ENCODE measurements around the gene TLX1. TPM values are rescaled to one million over a fixed set of nuclear protein-coding genes. Genes with fewer than 3 reads are reported as not detected.

Gene TLX1
- total RNA-seq, 1 donor from 2014 or later = not detected

DNA sequence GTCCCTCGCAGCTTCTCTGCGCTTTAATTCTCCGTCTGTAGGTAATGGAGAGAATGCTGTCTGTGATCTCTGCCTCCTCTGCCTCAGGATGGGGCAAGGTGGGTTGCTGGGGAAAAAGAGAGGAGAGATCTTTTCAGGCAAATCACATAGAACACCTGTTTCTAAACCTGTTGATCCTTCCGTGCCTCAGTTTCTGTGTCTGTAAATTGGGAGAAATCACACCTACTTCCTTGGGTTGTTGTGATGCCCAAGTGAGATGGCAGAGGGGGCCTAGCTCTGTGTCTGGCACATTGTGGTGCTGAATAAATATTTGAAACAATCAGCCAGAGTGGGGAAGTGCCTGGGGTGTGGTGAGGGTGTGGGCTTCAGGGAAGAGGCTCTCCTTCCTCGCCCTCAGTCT lies 40.5 kb upstream of the TLX1 start:
- peaks cover 12% of the 10 kb centered on the region for H3K4me1 Mint-ChIP-seq
- TF ChIP-seq, protein P1, sequence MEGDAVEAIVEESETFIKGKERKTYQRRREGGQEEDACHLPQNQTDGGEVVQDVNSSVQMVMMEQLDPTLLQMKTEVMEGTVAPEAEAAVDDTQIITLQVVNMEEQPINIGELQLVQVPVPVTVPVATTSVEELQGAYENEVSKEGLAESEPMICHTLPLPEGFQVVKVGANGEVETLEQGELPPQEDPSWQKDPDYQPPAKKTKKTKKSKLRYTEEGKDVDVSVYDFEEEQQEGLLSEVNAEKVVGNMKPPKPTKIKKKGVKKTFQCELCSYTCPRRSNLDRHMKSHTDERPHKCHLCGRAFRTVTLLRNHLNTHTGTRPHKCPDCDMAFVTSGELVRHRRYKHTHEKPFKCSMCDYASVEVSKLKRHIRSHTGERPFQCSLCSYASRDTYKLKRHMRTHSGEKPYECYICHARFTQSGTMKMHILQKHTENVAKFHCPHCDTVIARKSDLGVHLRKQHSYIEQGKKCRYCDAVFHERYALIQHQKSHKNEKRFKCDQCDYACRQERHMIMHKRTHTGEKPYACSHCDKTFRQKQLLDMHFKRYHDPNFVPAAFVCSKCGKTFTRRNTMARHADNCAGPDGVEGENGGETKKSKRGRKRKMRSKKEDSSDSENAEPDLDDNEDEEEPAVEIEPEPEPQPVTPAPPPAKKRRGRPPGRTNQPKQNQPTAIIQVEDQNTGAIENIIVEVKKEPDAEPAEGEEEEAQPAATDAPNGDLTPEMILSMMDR (IDR thresholded peaks at IDR 0.05; ENCODE audit: unreplicated experiment) = no peak
- H3K36me3 Mint-ChIP-seq = no peaks in the 10 kb centered on the region
- H3K27ac Mint-ChIP-seq = no peak overlapping the region
- no peak overlapping the region for H3K4me3 Mint-ChIP-seq
- DNase-seq (ENCODE audit: low spot score in 2 of 2, unreplicated experiment in 2 of 2) = no peak
- H3K27me3 Mint-ChIP-seq (ENCODE audit: low read depth) = peaks cover 79% of the 10 kb centered on the region
- H3K9me3 Mint-ChIP-seq = no peaks in the 10 kb centered on the region

DNA sequence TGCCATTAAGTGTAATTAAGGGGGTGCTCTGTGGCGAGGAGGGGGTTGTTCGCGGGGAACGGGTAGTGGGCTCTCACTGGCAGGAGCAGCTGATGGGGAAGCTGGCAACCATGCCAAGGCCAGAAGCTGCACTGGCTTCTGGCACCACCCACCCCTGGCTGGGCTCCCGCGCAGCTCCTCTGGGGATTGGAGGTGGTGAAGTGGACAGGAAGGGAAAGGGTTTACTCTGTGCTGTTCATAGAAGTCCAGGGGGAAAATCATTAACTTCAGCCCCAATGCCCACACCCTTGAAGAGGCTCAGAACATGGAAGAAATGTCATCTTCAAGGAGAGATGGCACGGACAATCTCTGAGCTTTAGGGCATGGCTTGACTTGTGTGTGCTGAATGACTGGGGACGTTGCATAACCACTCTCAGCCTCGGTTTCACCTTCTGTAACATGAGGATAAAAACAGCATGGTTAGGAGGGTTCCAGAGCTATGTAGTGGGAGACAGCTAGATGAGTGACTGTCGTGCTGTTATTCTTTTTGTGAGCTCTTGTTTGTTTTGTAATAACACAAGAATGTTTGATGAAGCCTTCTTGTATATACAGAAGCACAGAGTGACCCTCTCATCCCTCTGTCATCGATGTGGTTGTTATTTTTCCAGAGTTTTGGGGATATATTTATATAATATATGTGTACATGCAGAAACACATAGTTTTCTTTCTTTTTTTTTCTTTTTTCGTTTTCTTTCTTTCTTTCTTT lies 39.4 kb upstream of the TLX1 start:
- Mint-ChIP-seq H3K4me3 (no peak overlapping the region), H3K27ac (no peak overlapping the region), H3K36me3 (no peaks in the 10 kb centered on the region), H3K4me1 (peaks cover 14% of the 10 kb centered on the region), H3K27me3 (ENCODE audit: low read depth) (peaks cover 71% of the 10 kb centered on the region), H3K9me3 (no peaks in the 10 kb centered on the region)
- TF ChIP-seq, protein P1 (IDR thresholded peaks at IDR 0.05; ENCODE audit: unreplicated experiment) = no peak
- no peak for DNase-seq (ENCODE audit: low spot score in 2 of 2, unreplicated experiment in 2 of 2)

DNA sequence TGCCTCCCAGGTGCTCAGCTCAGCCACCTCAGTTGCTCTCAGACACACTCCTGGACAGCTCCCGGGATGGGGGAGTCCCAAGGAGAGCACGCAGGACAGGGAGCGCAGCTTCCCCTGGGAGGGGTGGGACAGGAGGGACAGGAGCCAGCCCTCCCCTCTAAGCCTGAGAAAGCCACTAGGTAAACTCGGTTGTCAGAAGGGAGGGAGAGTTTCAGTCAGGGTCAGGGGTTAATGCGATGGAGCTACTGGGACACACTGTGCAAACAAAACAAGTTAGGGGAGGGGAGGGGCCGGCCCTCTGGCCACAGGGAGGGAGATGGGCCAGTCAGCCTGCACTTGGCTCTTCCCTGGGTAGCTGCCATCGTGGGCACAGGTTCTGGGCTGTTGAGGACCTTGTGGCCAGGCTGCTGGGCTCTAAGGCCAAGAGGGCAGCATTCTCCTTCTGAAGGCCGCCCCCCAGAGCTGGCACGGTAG lies 38.2 kb upstream of the TLX1 start:
- TF ChIP-seq, protein P1 (IDR thresholded peaks at IDR 0.05; ENCODE audit: unreplicated experiment) = no peak
- H3K36me3 Mint-ChIP-seq = no peaks in the 10 kb centered on the region
- H3K4me3 Mint-ChIP-seq = no peak overlapping the region
- no peaks in the 10 kb centered on the region for H3K9me3 Mint-ChIP-seq
- no peak for DNase-seq (ENCODE audit: low spot score in 2 of 2, unreplicated experiment in 2 of 2)
- peaks cover 72% of the 10 kb centered on the region for H3K27me3 Mint-ChIP-seq (ENCODE audit: low read depth)
- H3K27ac Mint-ChIP-seq = no peak overlapping the region
- peaks cover 14% of the 10 kb centered on the region for H3K4me1 Mint-ChIP-seq

DNA sequence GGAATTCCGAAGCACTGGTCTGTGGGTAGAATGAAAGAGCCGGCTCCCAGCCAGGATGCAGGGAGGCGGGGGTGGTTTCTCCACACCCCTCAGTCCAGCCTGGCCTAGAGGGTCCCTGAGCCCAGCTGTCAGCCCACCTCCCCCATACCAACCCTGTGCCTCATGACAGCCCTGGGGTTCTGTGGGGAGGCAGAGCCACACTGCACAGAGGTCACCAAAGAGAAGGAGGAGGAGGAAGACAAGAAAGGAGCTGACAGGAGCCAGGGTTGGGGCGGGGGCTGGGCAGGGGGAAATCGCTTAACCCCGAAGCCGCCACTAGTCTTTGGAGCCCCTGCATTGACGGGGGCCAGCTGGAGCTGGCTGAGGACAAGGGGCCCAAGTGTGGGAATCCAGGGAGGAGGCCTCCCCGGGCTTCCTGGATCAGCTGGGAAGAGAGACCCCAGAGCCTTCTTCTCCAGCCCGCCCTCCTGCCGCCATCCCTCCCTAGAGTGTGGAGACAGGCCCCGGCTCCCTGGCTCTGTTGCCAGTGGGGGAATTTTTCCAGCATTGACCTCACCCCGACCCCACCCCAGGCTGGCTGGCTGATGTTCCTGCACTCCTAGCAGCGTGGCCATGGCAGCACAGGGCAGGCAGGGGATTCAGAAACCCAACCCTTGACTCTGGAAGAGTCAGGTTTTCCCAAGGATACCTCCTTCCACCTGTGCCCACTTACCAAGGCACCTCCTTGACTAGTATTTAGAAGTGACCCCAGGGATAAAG lies 36.8 kb upstream of the TLX1 start:
- Mint-ChIP-seq H3K27me3 (ENCODE audit: low read depth) (peaks cover 69% of the 10 kb centered on the region), H3K9me3 (no peaks in the 10 kb centered on the region), H3K4me1 (peaks cover 14% of the 10 kb centered on the region), H3K36me3 (no peaks in the 10 kb centered on the region), H3K27ac (no peak overlapping the region), H3K4me3 (no peak overlapping the region)
- TF ChIP-seq, protein P1 (IDR thresholded peaks at IDR 0.05; ENCODE audit: unreplicated experiment) = no peak
- no peak for DNase-seq (ENCODE audit: low spot score in 2 of 2, unreplicated experiment in 2 of 2)

DNA sequence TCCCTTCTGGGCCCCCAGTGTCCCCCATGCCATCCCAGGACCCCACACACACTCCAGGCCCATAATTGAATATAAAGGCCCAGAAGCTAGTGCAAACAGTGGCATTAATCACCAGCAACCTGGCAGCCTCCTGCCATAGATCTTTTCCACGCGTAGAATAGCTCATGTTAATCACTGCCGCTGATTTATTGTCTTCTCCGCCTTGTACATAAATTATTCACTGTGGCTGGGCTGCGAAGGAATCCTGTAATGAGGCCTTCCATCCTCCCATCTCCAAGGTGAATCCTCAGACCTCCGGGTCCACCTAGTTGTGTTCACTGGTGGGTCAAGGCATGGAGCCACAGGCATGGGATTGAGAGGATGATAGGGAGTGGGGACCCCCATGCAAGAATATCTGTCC lies 36.1 kb upstream of the TLX1 start:
- peaks cover 72% of the 10 kb centered on the region for H3K27me3 Mint-ChIP-seq (ENCODE audit: low read depth)
- no peak for DNase-seq (ENCODE audit: low spot score in 2 of 2, unreplicated experiment in 2 of 2)
- H3K36me3 Mint-ChIP-seq = no peaks in the 10 kb centered on the region
- H3K4me3 Mint-ChIP-seq = no peak overlapping the region
- peaks cover 14% of the 10 kb centered on the region for H3K4me1 Mint-ChIP-seq
- H3K9me3 Mint-ChIP-seq = no peaks in the 10 kb centered on the region
- H3K27ac Mint-ChIP-seq = no peak overlapping the region
- TF ChIP-seq, protein P1 (IDR thresholded peaks at IDR 0.05; ENCODE audit: unreplicated experiment) = no peak
